ENCODE measurements around the gene ZNF165. TPM values are rescaled to one million over a fixed set of nuclear protein-coding genes. Genes with fewer than 3 reads are reported as not detected.

ZNF165 gene
- total and polyA plus RNA-seq, 2 of the 13 experiments (the other 11 are each of a cell fraction or from before 2014, with no cell fraction given), result 0.58 to 8.6 TPM

DNA sequence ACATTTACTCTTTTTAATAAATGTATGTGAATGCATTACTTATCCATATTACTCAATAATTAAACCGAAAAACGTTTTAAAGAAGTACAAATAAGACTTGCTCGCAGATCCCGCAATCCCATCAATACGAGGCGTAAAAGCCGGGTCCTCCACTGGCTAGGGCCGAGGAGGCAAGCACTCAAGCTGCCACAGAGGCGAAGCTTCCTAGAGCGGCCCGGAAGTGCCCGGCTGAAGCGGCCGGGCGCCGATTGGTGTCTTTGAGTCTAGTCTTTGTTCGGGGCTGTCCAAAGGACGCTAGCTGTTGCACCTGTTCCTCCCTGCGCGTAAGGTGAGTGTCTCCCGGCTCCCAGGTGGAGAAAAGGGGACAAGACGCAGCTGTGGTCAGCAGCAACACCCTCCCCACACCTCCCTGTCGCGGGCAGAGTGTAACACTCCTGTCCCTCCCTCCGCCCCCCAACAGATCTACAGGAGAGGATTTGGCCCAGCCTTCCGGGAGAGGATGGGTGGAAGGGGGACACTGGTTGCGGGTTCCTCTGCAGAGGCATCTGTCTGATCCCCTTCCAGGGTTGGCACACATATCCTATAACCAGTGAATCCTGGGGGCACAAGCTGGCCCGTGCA lies 44.1 kb downstream of the ZNF165 start, which contains the start of gene ZSCAN16 (continued):
- TF ChIP-seq ZEB1 (IDR thresholded peaks at IDR 0.05; ENCODE audit: insufficient replicate concordance, low read depth), result peak; percentile 92
- TF ChIP-seq ZNF615 (CRISPR knock-in tag; IDR thresholded peaks at IDR 0.05; ENCODE audit: borderline replicate concordance), result no peak
- TF ChIP-seq SNAPC2 (CRISPR knock-in tag; IDR thresholded peaks at IDR 0.05), result no peak
- TF ChIP-seq NR2F1 (CRISPR knock-in tag; IDR thresholded peaks at IDR 0.05), result no peak; a peak in 1 of 4 replicates
- TF ChIP-seq ZBTB7B (CRISPR knock-in tag; IDR thresholded peaks at IDR 0.05), result no peak
- no peak for TF ChIP-seq PAWR (CRISPR knock-in tag; IDR thresholded peaks at IDR 0.05; ENCODE audit: borderline replicate concordance)
- TF ChIP-seq PAX8 (CRISPR knock-in tag; IDR thresholded peaks at IDR 0.05; ENCODE audit: borderline replicate concordance), result no peak
- TF ChIP-seq RAD51 (IDR thresholded peaks at IDR 0.05; ENCODE audit: borderline replicate concordance), result no peak
- peak; percentile 76; the same call in 1 of the 2 replicates for TF ChIP-seq SNAI1 (CRISPR knock-in tag; IDR thresholded peaks at IDR 0.05; ENCODE audit: borderline replicate concordance)
- TF ChIP-seq, protein P1, sequence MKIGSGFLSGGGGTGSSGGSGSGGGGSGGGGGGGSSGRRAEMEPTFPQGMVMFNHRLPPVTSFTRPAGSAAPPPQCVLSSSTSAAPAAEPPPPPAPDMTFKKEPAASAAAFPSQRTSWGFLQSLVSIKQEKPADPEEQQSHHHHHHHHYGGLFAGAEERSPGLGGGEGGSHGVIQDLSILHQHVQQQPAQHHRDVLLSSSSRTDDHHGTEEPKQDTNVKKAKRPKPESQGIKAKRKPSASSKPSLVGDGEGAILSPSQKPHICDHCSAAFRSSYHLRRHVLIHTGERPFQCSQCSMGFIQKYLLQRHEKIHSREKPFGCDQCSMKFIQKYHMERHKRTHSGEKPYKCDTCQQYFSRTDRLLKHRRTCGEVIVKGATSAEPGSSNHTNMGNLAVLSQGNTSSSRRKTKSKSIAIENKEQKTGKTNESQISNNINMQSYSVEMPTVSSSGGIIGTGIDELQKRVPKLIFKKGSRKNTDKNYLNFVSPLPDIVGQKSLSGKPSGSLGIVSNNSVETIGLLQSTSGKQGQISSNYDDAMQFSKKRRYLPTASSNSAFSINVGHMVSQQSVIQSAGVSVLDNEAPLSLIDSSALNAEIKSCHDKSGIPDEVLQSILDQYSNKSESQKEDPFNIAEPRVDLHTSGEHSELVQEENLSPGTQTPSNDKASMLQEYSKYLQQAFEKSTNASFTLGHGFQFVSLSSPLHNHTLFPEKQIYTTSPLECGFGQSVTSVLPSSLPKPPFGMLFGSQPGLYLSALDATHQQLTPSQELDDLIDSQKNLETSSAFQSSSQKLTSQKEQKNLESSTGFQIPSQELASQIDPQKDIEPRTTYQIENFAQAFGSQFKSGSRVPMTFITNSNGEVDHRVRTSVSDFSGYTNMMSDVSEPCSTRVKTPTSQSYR (CRISPR knock-in tag; IDR thresholded peaks at IDR 0.05; ENCODE audit: borderline replicate concordance), result no peak
- TF ChIP-seq SP4 (CRISPR knock-in tag; IDR thresholded peaks at IDR 0.05), result peak; percentile 62
- peak; percentile 62; the same call in 1 of the 2 replicates for TF ChIP-seq ARNTL (CRISPR knock-in tag; IDR thresholded peaks at IDR 0.05)
- peak; percentile 73 for TF ChIP-seq RCOR2 (CRISPR knock-in tag; IDR thresholded peaks at IDR 0.05)
- TF ChIP-seq, protein P2, sequence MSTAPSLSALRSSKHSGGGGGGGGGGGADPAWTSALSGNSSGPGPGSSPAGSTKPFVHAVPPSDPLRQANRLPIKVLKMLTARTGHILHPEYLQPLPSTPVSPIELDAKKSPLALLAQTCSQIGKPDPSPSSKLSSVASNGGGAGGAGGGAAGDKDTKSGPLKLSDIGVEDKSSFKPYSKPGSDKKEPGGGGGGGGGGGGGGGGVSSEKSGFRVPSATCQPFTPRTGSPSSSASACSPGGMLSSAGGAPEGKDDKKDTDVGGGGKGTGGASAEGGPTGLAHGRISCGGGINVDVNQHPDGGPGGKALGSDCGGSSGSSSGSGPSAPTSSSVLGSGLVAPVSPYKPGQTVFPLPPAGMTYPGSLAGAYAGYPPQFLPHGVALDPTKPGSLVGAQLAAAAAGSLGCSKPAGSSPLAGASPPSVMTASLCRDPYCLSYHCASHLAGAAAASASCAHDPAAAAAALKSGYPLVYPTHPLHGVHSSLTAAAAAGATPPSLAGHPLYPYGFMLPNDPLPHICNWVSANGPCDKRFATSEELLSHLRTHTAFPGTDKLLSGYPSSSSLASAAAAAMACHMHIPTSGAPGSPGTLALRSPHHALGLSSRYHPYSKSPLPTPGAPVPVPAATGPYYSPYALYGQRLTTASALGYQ (CRISPR knock-in tag; IDR thresholded peaks at IDR 0.05), result peak; percentile 65; the same call in 1 of the 2 replicates
- peak; percentile 83 for TF ChIP-seq ZFY (CRISPR knock-in tag; IDR thresholded peaks at IDR 0.05)
- TF ChIP-seq NFYB (CRISPR knock-in tag; IDR thresholded peaks at IDR 0.05), result peak; percentile 76
- peak; percentile 73; the same call in 1 of the 2 replicates for TF ChIP-seq ZNF33B (CRISPR knock-in tag; IDR thresholded peaks at IDR 0.05)
- TF ChIP-seq, protein P3, sequence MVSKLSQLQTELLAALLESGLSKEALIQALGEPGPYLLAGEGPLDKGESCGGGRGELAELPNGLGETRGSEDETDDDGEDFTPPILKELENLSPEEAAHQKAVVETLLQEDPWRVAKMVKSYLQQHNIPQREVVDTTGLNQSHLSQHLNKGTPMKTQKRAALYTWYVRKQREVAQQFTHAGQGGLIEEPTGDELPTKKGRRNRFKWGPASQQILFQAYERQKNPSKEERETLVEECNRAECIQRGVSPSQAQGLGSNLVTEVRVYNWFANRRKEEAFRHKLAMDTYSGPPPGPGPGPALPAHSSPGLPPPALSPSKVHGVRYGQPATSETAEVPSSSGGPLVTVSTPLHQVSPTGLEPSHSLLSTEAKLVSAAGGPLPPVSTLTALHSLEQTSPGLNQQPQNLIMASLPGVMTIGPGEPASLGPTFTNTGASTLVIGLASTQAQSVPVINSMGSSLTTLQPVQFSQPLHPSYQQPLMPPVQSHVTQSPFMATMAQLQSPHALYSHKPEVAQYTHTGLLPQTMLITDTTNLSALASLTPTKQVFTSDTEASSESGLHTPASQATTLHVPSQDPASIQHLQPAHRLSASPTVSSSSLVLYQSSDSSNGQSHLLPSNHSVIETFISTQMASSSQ (IDR thresholded peaks at IDR 0.05; ENCODE audit: low read depth), result no peak
- TF ChIP-seq, protein P3 (CRISPR knock-in tag; IDR thresholded peaks at IDR 0.05; ENCODE audit: borderline replicate concordance), result 0 out of 2 replicates have a peak, but pooled peaks have one; percentile 47
- TF ChIP-seq PCBP1 (IDR thresholded peaks at IDR 0.05; ENCODE audit: borderline replicate concordance, low read depth, low read length), result no peak
- TF ChIP-seq ZSCAN30 (CRISPR knock-in tag; IDR thresholded peaks at IDR 0.05), result 0 out of 2 replicates have a peak, but pooled peaks have one; percentile 51
- peak; percentile 41; the same call in 1 of the 2 replicates for TF ChIP-seq DNMT3B (CRISPR knock-in tag; conservative IDR thresholded peaks at IDR 0.05)

Data from HepG2 (cell line).